Psoas muscle (tissue), 8 donors: Measurements from ENCODE around the gene ZNF177. TPM values are rescaled to one million over a fixed set of nuclear protein-coding genes. Genes with fewer than 3 reads are reported as not detected.

ENCODE experiments used
- ATAC-seq, 4 donors: fragments of 200-7000 bp; cut with Tn5 transposase; one replicate each; pipeline ENCODE4 v1.9.1; 2020; ENCODE audit warnings: moderate library complexity in 3 of 4, mild to moderate bottlenecking in 2 of 4
- DNase-seq, 2 donors: peaks; one replicate each; pipeline ENCODE4 v3.0.0-alpha.2; 2020
- H3K27ac ChIP-seq: fragments of 200-600 bp; one replicate; pipeline ENCODE4 v1.8.0; 2022
- H3K27me3 ChIP-seq, 3 donors: fragments of 200-600 bp in 1 of 3; one replicate each; pipeline versions ENCODE4 v1.6.1 to v1.8.0; 2013 to 2022; ENCODE audit warnings: low read length in 2 of 3, mild to moderate bottlenecking in 2 of 3, moderate library complexity in 1 of 3; ENCODE audit not compliant: insufficient read depth in 3 of 3
- H3K36me3 ChIP-seq, 2 donors: fragments of 200-600 bp in 1 of 2; one replicate each; pipeline versions ENCODE4 v1.6.1 to v1.8.0; 2013 to 2022; ENCODE audit warnings: low read depth in 1 of 2, mild to moderate bottlenecking in 1 of 2, moderate library complexity in 1 of 2; ENCODE audit not compliant: insufficient read depth in 1 of 2
- H3K4me1 ChIP-seq: fragments of 200-600 bp; one replicate; pipeline ENCODE4 v1.8.0; 2022
- H3K4me3 ChIP-seq: fragments of 200-600 bp; one replicate; pipeline ENCODE4 v1.8.0; 2022; ENCODE audit warnings: mild to moderate bottlenecking
- H3K9me3 ChIP-seq: fragments of 200-600 bp; one replicate; pipeline ENCODE4 v1.8.0; 2022
- WGBS, 3 donors: extraction: QIAGEN DNeasy Blood & Tissue Kit; methylation state at CpG; one replicate each; pipeline versions ENCODE4 v1.1.6 to v1.1.7; 2013; 5-methylcytosine and 5-hydroxymethylcytosine counted together
- intact Hi-C, 2 donors: fragments of 100-400 bp; cut with DNase I; formaldehyde crosslinking; loops; one replicate each; pipeline versions ENCODE4 v1.11.0 to v1.14.2; 2022
- polyA plus RNA-seq, 3 donors: library from polyadenylated mRNA; stranded (reverse); fragments of 200-250 nt; gene quantifications; one replicate each; pipeline ENCODE4 v1.2.3, GENCODE V29; 2013
- total RNA-seq, 4 donors: library from RNA; stranded (reverse); fragmentation: NEBNext Ultra II Directional in 2 of 4; extraction: Animal tissue kit (Norgen Biotek cat#: 25700) in 2 of 4; gene quantifications; one replicate each; pipeline versions ENCODE4 v1.2.1 to v1.2.4, GENCODE V29; 2021 to 2023
- TF ChIP-seq, protein P1 (sequence below): fragments of 200-600 bp; IDR thresholded peaks from one replicate; pipeline ENCODE4 v1.8.0; 2022; ENCODE audit warnings: antibody characterized with exemption
- donor health status: healthy with polysubstance abuse.
- donor health status: DM: no; HTN: no; CAD: no; lungs with moderate emphysema.
- donor health status: Bipolar disorder and iron deficiency.
- donor health status: healthy.
- donor health status: DM: yes; HTN: yes; CAD: no.
- donor health status: DM: no; HTN: no; CAD: no.
- donor health status: DM: no; HTN: no; CAD: no.
- donor health status: DM: yes; HTN: yes; CAD: no.

ZNF177 gene
- total and polyA plus RNA-seq, 7 donors: 0.17 to 1.7 (median 0.31) TPM; not detected in 1

DNA sequence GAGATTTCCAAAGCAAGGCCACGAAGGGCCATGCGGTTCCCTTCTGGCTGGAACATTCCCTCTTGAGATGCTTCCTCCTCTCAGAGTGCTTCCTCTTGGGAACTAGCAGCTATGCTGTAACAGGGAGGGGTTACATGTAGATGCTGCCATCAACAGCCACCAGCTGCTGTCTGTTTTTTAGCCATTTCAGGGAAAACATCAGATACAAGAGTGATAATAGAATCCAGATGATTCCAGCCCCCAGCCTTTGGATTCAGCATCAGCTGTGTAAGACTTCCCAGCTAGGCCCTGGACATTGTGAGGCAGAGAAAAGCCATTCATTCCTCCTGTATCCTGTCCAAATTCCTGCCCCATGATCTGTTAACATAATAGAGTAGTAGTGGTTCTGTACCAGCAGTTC, 8.2 kb upstream of the ZNF177 start:
- Histone ChIP-seq H3K27me3 (no peaks in the 10 kb centered on the region), H3K4me1 (no peaks in the 10 kb centered on the region), H3K4me3 (no peak overlapping the region), H3K36me3 (no peaks in the 10 kb centered on the region), H3K27ac (no peak overlapping the region), H3K9me3 (peaks cover 61% of the 10 kb centered on the region)
- no peak for DNase-seq
- intact Hi-C loops: no loop called here
- TF ChIP-seq, protein P1, sequence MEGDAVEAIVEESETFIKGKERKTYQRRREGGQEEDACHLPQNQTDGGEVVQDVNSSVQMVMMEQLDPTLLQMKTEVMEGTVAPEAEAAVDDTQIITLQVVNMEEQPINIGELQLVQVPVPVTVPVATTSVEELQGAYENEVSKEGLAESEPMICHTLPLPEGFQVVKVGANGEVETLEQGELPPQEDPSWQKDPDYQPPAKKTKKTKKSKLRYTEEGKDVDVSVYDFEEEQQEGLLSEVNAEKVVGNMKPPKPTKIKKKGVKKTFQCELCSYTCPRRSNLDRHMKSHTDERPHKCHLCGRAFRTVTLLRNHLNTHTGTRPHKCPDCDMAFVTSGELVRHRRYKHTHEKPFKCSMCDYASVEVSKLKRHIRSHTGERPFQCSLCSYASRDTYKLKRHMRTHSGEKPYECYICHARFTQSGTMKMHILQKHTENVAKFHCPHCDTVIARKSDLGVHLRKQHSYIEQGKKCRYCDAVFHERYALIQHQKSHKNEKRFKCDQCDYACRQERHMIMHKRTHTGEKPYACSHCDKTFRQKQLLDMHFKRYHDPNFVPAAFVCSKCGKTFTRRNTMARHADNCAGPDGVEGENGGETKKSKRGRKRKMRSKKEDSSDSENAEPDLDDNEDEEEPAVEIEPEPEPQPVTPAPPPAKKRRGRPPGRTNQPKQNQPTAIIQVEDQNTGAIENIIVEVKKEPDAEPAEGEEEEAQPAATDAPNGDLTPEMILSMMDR: no peak
- 91 to 94% (median 91%) methylated on average over 2 of the region's 2 CpGs for WGBS, 3 donors
- no peak for ATAC-seq

DNA sequence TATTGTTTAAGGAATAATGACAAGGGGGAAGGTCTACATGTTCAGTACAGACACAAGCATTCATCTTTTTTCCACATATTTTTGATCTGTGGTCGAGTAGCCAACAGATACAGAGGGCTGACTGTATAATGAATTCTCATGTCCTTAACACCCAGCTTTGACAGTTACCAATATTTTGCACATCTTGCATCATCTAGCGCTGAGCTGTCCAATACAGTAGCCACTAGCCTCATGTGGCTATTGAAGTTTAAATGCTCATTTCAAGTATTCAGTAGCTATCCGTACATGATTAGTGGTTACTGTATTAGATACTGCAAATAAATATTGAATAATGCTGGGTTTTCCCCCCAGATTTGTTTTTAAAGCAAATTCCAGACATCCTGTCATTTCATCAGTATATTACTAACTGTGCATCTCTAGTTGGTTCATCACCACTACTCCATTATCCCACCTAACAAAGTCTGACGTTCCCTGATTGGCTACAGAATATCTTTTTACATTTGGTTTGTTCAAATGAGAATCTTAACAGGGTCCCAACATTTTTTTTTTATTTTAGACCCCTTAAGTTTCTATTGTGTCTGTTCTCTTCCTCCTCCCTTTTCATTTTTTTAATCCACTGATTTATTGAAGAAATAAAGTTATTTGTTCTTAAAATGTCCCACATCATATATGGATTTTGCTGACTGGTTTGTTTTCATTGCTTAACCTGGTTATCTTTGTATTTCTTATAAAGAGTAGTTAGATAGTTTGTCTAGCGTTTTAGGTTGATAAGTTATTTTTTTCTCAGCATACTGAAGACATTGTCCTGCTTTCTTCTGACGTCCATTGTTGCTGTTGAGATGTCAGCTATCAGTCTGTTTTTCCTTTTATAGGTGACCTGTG, 8.2 kb downstream of the ZNF177 start:
- DNase-seq (no peak), ATAC-seq (no peak)
- peaks cover under 1 to 3% of the 10 kb centered on the region in 2 donors for H3K36me3 ChIP-seq
- no peaks in the 10 kb centered on the region for H3K27me3 ChIP-seq
- TF ChIP-seq, protein P1: no peak
- no peaks in the 10 kb centered on the region for H3K4me1 ChIP-seq
- no peak overlapping the region for H3K4me3 ChIP-seq
- WGBS, 3 donors: 92 to 93% (median 93%) methylated on average over 6 of the region's 6 CpGs
- peaks cover 90% of the 10 kb centered on the region for H3K9me3 ChIP-seq
- H3K27ac ChIP-seq: no peak overlapping the region
- intact Hi-C loops: no loop called here

DNA sequence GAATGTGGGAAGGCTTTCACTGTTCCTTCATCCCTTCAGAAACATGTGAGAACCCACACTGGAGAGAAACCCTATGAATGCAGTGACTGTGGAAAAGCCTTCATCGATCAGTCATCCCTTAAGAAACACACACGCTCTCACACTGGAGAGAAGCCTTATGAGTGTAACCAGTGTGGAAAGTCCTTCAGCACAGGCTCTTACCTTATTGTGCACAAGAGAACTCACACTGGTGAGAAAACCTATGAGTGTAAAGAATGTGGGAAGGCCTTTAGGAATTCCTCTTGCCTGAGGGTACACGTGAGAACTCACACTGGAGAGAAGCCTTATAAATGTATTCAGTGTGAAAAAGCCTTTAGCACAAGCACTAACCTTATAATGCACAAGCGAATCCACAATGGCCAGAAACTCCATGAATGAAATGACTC, 18.6 kb downstream of the ZNF177 start:
- H3K9me3 ChIP-seq: peaks cover 100% of the 10 kb centered on the region
- ATAC-seq (no peak), DNase-seq (no peak)
- H3K27me3 ChIP-seq: peaks cover 0 to 2% (median 0%) of the 10 kb centered on the region in 3 donors
- intact Hi-C loops: no loop called here
- WGBS, 3 donors: 72 to 84% (median 82%) methylated on average over 4 of the region's 4 CpGs
- peaks cover 72 to 98% of the 10 kb centered on the region in 2 donors for H3K36me3 ChIP-seq
- no peak overlapping the region for H3K27ac ChIP-seq
- no peaks in the 10 kb centered on the region for H3K4me1 ChIP-seq
- H3K4me3 ChIP-seq: no peak overlapping the region
- TF ChIP-seq, protein P1: no peak

DNA sequence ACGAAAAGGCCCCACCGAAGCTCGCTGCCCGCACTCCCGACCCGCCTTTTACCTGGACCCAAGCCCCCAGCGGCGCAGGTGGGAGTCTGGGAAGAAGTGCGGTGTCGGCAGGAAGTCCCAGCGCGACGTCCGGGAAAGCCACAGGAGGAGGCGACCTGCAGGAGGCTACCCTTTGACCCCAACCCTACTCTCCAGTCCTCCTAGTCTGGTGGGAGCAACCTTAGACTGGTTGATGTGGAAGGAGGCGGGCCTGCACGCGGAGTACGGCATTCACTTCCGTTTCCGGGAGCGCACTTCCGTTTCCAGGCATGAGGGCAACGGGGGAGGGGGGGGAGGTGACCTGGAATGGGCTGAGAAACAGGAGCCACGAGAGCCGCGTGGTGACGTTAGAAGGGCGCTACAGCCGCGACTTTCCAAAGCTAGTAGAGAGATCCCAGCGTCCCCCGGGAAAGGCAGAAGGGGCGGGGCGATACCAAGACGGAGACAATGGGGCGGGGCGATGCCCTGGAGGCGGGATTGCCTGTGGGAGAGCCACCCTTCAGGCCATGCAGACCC, 44.1 kb downstream of the ZNF177 start:
- peaks cover 5% of the 10 kb centered on the region for H3K4me1 ChIP-seq
- intact Hi-C loops: no loop called here
- peaks cover 69% of the 10 kb centered on the region for H3K9me3 ChIP-seq
- H3K4me3 ChIP-seq: peak overlapping the region; percentile 79
- DNase-seq (peak; percentile 81 to 88), ATAC-seq (peak; percentile 86 to 99 (median 96))
- peak overlapping the region; percentile 23 for H3K27ac ChIP-seq
- H3K36me3 ChIP-seq: peaks cover 0 to 1% of the 10 kb centered on the region in 2 donors
- WGBS, 3 donors: 0 to 2% (median 1%) methylated on average over 39 of the region's 39 CpGs
- TF ChIP-seq, protein P1: no peak
- no peaks in the 10 kb centered on the region for H3K27me3 ChIP-seq
